ENCODE data around the gene SLC5A2. TPM values are rescaled to one million over a fixed set of nuclear protein-coding genes. Genes with fewer than 3 reads are reported as not detected.

The SLC5A2 gene
- total RNA-seq, 1 experiment from 2014 or later: not detected

DNA sequence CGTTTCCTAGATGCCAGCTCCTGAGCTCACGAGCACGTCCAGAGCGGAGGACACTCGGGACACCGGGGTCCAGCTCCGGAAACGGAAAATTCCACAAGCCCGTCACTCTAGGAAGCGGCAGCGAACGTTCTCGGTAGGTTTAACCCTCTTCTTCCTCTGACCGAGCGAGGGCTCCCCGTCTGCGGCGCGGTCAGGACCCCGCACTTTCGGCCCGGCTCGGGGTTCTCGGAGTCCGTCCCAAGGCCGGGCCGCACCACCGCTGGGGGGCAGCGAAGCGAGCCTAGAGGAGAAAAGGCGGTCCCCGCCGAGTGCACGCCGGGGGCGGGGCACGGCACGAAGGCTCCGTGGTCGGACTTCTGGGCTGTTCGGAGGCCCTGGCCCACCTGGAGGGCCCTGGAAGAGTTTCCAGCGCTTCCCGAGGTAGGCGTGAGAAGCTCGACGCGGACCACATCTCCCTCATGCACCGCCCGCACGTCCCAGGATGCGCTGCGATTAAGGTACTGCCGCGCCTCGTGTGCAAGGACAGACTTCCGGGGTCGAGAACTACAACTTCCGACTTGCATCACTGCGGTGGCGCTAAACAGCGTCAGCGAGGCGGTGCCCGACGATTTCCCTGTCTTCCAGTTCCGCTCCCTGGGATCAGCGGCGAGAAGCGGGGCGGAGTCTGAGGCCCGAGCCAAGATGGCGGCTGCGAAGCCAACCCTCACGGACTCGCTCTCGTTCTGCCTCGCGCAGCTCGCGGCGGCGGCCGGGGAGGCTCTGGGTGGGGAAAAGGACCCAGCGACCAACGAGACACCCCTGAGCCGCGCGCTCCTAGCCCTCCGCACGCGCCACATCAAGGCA is 23.9 kb upstream of the SLC5A2 start, which contains the start of gene ARMC5:
Gene ARMC5 (plus strand): TSS at position 658 of the 843 bp plus-strand sequence. CDS start 24 bp downstream, at position 682.
- in situ Hi-C loops (cut with HindIII; ENCODE audit: low pct_unique_long_range_greater_than_20kb, low sequenced_read_pairs): no loop called here
- peak; percentile 98 for DNase-seq (ENCODE audit: low read depth)

DNA sequence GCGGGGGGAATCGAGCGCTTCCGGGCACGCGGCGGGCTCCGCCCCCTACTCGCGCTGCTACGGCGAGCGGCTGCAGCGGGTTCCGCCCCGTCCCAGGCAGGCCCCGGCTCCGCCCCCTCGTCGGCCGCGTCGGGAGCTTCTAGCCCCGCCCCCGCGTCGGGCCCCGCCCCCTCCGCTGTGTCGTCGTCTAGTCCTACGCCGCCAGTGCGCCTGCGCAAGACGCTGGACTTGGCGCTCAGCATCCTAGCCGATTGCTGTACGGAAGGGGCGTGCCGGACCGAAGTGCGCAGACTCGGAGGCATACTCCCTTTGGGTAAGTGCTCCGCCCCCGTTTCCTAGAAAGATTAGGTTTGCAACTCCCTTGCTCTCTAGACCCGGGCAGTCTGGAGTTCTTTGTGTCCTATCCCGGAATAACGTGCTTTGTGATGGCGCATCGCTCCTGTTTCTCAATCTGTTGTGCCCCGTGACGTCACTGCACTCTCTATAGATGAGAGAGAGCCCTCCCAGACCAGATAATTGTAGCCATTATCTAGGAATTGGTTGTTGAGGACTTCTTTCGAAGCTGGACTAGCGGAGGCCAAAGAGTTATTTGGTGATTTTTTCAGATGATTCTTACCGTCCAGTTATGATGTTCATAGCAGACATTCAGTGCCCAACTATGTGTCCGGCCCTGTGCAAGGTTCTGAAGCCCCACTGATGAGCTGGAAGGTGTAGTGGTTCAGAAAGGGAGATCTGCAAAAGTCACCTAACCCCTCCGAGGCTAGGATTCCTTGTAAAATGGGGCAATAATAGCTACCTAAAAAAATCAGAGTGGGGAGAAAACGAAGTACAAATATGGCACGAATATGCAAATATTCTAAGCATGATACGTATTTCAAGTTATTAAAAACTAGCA is 23.0 kb upstream of the SLC5A2 start:
- in situ Hi-C loops (cut with HindIII; ENCODE audit: low pct_unique_long_range_greater_than_20kb, low sequenced_read_pairs): no loop called here
- peak; percentile 95 for DNase-seq (ENCODE audit: low read depth)

GRCh38 chr16:31460582-31461002 is 22.3 kb upstream of the SLC5A2 start:
- in situ Hi-C loops (cut with HindIII; ENCODE audit: low pct_unique_long_range_greater_than_20kb, low sequenced_read_pairs): no loop called here

GRCh38 chr16:31461201-31461920 is 21.6 kb upstream of the SLC5A2 start:
- in situ Hi-C loops (cut with HindIII; ENCODE audit: low pct_unique_long_range_greater_than_20kb, low sequenced_read_pairs): no loop called here
- no peak for DNase-seq (ENCODE audit: low read depth)

More at GRCh38 chr16:31460582-31461002, 22.3 kb upstream of the SLC5A2 start:
- peak; percentile 54 for DNase-seq (ENCODE audit: low read depth)

DNA sequence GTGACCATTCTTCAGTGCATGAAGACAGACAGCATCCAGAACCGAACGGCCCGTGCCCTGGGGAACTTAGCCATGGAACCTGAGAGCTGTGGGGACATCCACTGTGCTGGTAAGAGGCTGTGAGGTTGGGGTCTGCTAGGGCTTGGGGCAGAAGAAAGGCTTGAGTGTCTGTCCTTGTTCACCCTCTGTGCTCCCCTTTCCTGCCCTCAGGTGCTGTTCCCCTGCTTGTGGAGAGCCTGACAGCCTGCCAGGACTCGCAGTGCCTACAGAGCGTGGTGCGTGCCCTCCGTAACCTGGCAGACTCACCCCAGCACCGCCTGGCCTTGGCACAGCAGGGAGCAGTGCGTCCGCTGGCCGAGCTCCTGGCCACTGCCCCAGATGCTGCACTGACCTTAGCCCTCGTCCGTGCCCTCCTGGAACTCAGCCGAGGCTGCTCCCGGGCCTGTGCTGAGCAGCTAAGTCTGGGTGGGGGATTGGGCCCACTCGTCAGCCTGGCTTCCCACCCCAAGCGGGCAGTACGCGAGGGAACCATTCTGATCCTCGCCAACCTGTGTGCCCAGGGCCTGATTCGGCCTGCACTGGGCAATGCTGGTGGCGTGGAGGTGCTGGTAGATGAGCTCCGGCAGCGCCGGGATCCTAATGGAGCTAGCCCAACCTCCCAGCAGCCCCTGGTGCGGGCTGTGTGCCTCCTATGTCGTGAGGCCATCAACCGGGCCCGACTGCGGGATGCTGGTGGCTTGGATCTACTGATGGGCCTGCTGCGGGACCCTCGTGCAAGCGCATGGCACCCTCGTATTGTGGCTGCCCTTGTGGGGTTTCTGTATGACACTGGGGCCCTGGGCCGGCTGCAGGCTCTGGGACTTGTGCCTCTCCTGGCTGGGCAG is 20.8 kb upstream of the SLC5A2 start:
- no peak for DNase-seq (ENCODE audit: low read depth)
- in situ Hi-C loops (cut with HindIII; ENCODE audit: low pct_unique_long_range_greater_than_20kb, low sequenced_read_pairs): no loop called here

- in situ Hi-C loops (cut with HindIII; ENCODE audit: low pct_unique_long_range_greater_than_20kb, low sequenced_read_pairs): no loop called here
- DNase-seq (ENCODE audit: low read depth): no peak
Measured at GRCh38 chr16:31464348-31464769, 18.6 kb upstream of the SLC5A2 start.

- DNase-seq (ENCODE audit: low read depth): no peak
- in situ Hi-C loops (cut with HindIII; ENCODE audit: low pct_unique_long_range_greater_than_20kb, low sequenced_read_pairs): no loop called here
Measured at GRCh38 chr16:31464781-31465260, 18.1 kb upstream of the SLC5A2 start.

- in situ Hi-C loops (cut with HindIII; ENCODE audit: low pct_unique_long_range_greater_than_20kb, low sequenced_read_pairs): no loop called here
- no peak for DNase-seq (ENCODE audit: low read depth)
Measured at GRCh38 chr16:31465788-31466370, 17.0 kb upstream of the SLC5A2 start.

DNA sequence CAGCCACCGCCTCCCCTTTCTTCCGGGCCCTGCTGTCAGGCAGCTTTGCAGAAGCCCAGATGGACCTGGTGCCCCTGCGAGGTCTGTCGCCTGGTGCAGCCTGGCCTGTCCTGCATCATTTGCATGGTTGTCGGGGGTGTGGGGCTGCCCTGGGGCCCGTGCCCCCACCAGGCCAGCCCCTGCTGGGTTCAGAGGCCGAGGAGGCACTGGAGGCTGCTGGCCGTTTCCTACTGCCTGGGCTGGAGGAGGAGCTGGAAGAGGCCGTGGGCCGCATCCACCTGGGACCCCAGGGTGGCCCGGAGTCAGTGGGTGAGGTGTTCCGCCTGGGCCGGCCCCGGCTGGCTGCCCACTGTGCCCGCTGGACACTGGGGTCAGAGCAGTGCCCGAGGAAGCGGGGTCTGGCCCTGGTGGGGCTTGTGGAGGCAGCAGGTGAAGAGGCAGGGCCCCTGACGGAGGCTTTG is 16.5 kb upstream of the SLC5A2 start:
- in situ Hi-C loops (cut with HindIII; ENCODE audit: low pct_unique_long_range_greater_than_20kb, low sequenced_read_pairs): no loop called here
- DNase-seq (ENCODE audit: low read depth): no peak

DNA sequence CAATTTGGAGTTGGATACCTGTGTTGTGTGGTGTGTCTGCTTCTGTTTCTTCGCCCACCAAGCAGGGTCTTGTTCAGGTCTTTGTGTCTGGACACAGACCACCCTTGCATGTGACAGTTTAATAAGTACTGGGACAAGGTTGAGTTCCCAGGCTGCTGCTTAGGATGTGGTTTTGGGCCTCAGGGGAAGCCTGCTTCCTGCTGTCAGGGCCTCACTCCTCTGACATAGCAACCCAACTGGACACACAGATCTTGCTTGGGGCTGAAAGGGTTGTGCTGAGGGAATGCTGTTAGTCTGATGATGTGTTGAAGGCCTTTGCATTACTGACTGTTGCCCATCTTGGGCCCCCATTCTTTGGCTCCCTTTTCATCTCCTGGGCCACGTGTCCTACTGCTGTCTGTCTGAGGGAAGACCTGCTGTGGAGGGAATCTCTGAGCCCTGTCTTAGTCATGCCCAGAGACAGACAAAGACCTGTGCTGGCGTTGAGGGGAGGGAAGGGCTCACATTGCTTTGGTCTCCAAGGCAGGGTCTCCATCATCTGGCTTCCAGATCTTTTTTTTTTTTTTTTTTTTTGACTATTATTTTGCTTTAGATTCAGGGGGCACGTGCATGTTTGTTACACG is 15.7 kb upstream of the SLC5A2 start:
- in situ Hi-C loops (cut with HindIII; ENCODE audit: low pct_unique_long_range_greater_than_20kb, low sequenced_read_pairs): no loop called here
- DNase-seq (ENCODE audit: low read depth): no peak

GRCh38 chr16:31467858-31468257 is 15.1 kb upstream of the SLC5A2 start:
- in situ Hi-C loops (cut with HindIII; ENCODE audit: low pct_unique_long_range_greater_than_20kb, low sequenced_read_pairs): no loop called here
- DNase-seq (ENCODE audit: low read depth): no peak

DNA sequence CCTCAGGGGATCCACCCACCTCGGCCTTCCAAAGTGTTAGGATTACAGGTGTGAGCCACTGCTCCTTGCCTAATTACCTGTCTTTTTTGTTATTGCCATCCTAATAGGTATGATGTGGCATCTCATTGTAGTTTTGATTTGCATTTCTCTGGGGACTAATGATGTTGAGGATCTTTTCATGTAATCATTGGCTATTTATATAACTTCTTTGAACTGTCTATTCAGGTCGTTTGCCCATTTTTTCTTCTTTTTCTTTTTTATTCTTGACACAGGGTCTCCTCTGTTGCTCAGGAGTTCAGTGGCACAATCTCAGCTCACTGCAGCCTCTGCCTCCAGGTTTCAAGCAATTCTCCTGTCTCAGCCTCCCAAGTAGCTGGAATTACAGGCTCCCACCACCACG is 12.3 kb upstream of the SLC5A2 start:
- no peak for DNase-seq (ENCODE audit: low read depth)
- in situ Hi-C loops (cut with HindIII; ENCODE audit: low pct_unique_long_range_greater_than_20kb, low sequenced_read_pairs): no loop called here

DNA sequence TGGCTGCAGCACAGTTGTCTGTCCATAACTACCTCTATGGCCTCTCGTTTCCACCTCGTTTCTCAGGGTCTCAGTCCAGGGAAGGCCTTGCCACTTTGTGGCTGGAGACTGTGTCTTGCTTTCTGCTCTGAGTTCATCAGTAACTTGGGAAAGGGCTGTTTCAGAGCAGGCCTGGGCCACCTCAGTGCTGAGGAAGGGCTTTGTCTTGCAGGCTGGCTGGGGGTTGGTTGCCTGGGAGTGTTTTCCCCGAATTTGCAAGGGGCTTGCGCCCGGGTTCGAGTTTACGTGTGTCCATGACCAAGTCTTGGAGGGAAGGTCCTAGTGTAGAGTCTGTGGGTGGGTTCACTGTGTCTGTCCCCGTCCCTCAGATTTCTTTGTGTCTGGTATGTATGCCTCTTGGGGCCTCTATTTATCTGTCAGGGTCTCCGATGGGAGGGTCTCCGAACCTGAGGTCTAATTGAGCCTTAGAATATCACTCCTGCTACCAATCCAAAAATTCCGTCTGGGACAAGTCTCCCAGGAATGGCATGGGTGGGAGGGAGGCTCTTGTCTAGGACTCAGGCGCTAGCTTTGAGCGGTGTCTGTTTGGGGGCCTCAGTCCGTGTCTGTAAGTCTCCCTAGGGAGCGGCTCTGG is 11.6 kb upstream of the SLC5A2 start:
- no peak for DNase-seq (ENCODE audit: low read depth)
- in situ Hi-C loops (cut with HindIII; ENCODE audit: low pct_unique_long_range_greater_than_20kb, low sequenced_read_pairs): no loop called here

- in situ Hi-C loops (cut with HindIII; ENCODE audit: low pct_unique_long_range_greater_than_20kb, low sequenced_read_pairs): no loop called here
- peak; percentile 49 for DNase-seq (ENCODE audit: low read depth)
Measured at GRCh38 chr16:31471875-31472708, 10.8 kb upstream of the SLC5A2 start, which contains the start of gene TGFB1I1. TGFB1I1 (plus strand) TSS chr16:31472152; CDS start chr16:31472189, 37 bp downstream.

- DNase-seq (ENCODE audit: low read depth): peak; percentile 89
- in situ Hi-C loops (cut with HindIII; ENCODE audit: low pct_unique_long_range_greater_than_20kb, low sequenced_read_pairs): no loop called here
Measured at GRCh38 chr16:31472709-31473203, 10.2 kb upstream of the SLC5A2 start.

Data from Caki2 (cell line).